NOMO-1 (cell line): ENCODE results near the gene CFB.
"Not testable (repeated sequence)": the region's sequence is repeated elsewhere in the genome, so short reads cannot be mapped to it uniquely, and the experiment has no call there.

Experiments used
- DNase-seq, 2 experiments: peaks; one replicate each; lab custom pipeline; 2025; ENCODE audit not compliant: unreplicated experiment in 2 of 2; lab: John Stamatoyannopoulos, UW

The CFB gene

DNA sequence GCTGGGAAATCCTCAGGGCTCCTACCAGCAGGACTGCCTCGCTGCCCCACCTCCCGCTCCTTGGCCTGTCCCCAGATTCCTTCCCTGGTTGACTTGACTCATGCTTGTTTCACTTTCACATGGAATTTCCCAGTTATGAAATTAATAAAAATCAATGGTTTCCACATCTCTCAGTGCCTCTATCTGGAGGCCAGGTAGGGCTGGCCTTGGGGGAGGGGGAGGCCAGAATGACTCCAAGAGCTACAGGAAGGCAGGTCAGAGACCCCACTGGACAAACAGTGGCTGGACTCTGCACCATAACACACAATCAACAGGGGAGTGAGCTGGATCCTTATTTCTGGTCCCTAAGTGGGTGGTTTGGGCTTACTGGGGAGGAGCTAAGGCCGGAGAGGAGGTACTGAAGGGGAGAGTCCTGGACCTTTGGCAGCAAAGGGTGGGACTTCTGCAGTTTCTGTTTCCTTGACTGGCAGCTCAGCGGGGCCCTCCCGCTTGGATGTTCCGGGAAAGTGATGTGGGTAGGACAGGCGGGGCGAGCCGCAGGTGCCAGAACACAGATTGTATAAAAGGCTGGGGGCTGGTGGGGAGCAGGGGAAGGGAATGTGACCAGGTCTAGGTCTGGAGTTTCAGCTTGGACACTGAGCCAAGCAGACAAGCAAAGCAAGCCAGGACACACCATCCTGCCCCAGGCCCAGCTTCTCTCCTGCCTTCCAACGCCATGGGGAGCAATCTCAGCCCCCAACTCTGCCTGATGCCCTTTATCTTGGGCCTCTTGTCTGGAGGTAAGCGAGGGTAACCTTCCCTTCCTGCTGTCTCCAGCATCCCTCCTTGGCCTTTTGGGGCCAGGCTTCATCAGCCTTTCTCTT lies at the start of gene CFB:
Gene CFB (plus strand): TSS at position 589 of the 863 bp plus-strand sequence. CDS start 127 bp downstream, at position 716.
- no peak for DNase-seq

DNA sequence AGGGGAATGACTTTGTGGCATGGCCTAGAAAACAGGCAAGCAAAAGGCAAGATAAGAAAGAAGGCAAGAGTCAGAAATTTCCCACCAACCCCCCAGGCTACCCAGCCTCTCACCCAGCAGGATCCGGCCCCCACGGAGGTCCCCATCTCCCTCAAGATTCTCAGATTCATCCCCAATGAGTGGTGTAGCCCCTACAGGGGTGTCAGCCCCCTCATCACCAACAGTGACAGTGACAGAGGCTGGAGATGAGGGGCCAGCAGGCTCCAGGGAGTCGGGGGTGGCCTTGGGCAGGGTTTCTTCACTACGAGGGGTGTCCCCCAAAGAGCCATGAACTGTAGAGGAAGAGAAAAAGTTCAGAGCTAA lies 49.4 kb upstream of the CFB start:
- DNase-seq = no peak

GRCh38 chr6:31896856-31897611 lies 48.9 kb upstream of the CFB start:
- DNase-seq = no peak

- DNase-seq = peak; percentile 82 to 92
These were observed 48.1 kb upstream of the CFB start, which contains the start of gene EHMT2 for GRCh38 chr6:31897612-31898382. EHMT2 (minus strand) TSS chr6:31897698; CDS start chr6:31897677, 21 bp downstream.

DNA sequence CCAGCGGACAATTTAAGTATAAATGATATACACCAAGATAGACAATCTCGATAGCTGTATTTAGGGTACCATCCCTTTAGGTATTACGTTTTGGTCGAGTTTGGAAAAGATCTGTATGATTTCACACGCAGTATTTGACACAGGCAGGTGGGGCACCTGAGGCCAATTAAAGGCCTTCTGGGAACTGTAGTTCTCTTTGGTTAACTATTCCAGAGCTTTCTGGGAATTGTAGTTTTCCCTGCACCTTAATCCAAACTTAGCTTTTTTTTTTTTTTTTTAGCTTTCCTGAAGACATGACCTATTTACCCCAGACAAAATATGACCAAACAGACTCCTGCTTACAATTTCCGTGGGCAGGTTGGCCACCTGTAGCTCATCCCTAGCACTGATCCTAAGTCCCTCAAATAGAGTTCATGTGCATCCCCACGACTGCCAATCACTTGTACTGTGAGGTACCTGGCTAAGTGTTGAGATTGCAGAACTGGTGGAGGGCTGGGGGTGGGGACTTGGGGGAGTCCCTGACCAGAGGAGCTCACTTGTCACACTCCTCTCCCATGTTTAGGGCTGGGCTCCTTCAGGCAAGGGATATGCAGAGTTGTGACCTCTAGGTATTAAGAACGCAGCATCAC lies 47.4 kb upstream of the CFB start:
- DNase-seq = peak; percentile 35 to 49

- no peak for DNase-seq
These were observed 46.7 kb upstream of the CFB start for GRCh38 chr6:31899215-31899614.

GRCh38 chr6:31899882-31900722 lies 45.8 kb upstream of the CFB start:
- no peak for DNase-seq

GRCh38 chr6:31900917-31901414 lies 44.9 kb upstream of the CFB start:
- DNase-seq = no peak

GRCh38 chr6:31901415-31901952 lies 44.4 kb upstream of the CFB start:
- DNase-seq = peak; percentile 39 to 44

DNA sequence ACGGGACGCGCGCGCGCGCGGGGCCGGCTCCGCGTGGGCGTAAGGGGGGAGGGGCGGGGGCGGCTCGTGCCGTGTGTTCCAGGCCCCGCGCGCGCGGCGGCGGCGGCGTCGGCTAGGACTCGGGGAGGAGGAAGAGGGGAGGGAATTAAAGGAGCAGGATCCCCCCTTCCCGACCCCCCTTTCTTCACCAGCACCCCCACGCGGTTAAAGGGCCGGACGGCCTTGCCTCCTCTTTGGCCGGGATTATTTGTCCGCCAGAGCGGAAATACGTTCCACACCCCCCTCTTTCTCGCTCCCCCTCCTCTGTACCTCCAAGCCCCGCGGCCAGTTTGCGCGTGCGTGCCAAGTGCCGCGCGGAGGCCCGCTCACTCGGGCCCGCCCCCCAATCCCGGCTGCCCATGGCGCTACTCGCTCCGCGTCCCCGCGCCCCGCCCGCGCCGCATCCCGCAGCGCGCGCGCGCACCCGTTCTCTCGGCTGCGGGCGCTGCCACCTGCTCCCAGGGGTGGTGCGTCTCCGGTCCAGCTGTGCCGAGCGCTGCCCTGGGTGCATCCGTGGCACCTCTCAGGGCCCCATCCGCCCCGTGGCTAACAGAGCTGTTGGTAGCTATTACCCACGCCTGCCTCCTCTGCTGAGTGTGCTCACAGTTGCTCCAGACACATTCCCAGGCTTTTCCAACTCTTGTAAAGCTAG lies 43.8 kb upstream of the CFB start, which contains the start of gene ZBTB12:
Gene ZBTB12 (minus strand): TSS at position 134 of the 691 bp plus-strand sequence. CDS start 781 bp downstream, outside the sequence.
- peak; percentile 81 to 90 for DNase-seq

DNA sequence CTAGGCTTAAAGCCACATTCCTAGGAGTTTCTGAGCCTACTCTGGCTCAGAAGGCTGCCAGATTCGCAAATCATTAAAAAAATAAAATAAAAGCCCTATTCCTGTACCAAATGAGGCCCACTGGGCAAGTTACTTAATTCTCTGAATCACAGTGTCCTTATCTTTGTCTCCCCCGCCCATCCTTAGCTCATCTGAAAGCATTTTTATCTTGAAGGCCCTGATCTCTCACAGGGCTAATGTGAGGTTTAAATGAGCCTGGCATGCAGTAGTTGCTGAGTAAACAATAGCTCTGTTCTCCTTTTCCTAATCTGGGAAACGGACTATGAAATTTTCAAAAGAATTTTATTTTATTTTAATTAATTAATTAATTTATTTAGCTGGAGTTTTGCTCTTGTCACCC lies 41.9 kb upstream of the CFB start:
- no peak for DNase-seq

GRCh38 chr6:31905041-31905440 lies 40.9 kb upstream of the CFB start:
- DNase-seq = no peak

- DNase-seq = no peak
These were observed 39.8 kb upstream of the CFB start for GRCh38 chr6:31906122-31906521.

DNA sequence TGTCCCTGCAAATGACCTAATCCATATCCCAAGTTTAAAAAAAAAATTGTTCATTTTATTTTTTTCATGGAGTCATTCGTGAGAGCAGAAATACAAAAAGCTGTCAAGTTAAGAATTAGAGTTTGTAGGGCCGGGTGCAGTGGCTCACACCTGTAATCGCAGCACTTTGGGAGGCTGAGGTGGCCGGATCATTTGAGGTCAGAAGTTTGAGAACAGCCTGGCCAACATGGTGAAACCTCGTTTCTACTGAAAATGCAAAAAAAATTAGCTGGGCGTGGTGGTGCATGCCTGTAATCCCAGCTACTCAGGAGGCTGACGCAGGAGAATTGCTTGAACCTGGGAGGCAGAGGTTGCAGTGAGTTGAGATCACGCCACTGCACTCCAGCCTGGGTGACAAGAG lies 39.2 kb upstream of the CFB start:
- not testable (repeated sequence) for DNase-seq

- peak; percentile 76 to 78 for DNase-seq
These were observed 38.6 kb upstream of the CFB start for GRCh38 chr6:31907158-31907813.

- DNase-seq = not testable (repeated sequence)
These were observed 37.6 kb upstream of the CFB start for GRCh38 chr6:31908255-31908654.

- DNase-seq = no peak
These were observed 37.1 kb upstream of the CFB start for GRCh38 chr6:31908791-31909190.

DNA sequence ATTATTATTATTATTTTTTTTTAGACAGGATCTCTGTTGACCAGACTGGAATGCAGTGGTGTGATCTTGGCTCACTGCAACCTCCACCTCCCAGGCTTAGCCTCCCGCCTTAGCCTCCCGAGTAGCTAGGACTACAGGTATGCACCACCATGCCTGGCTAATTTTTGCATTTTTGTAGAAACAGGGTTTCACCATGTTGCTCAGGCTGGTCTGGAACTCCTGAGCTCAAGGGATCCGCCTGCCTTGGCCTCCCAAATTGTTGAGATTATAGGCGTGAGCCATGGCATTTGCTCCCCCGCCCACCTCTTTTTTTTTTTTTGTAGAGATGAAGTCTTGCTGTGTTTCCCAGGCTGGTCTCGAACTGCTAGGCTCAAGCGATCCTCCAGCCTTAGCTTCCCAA lies 36.6 kb upstream of the CFB start:
- not testable (repeated sequence) for DNase-seq
